Transverse colon (tissue), 4 donors: Measurements from ENCODE around the gene PRSS57. TPM values are rescaled to one million over a fixed set of nuclear protein-coding genes. Genes with fewer than 3 reads are reported as not detected.

Experiments used
- DNase-seq: peaks from one replicate; pipeline ENCODE4 v3.0.0-alpha.2; 2019
- H3K27ac ChIP-seq, 4 donors: fragments of 200-600 bp; sonication (generic); 2 replicates each; pipeline ENCODE4 v1.5.1; 2016 to 2018; ENCODE audit warnings: inconsistent platforms in 4 of 4
- H3K27me3 ChIP-seq: fragments of 200-600 bp; sonication (generic); 2 replicates; pipeline ENCODE4 v1.5.1; 2017; ENCODE audit warnings: inconsistent platforms
- H3K36me3 ChIP-seq, 4 donors: fragments of 200-600 bp; sonication (generic); 2 replicates each; pipeline ENCODE4 v1.5.1; 2017 to 2019; ENCODE audit warnings: inconsistent platforms in 4 of 4
- H3K4me1 ChIP-seq, 4 donors: fragments of 200-600 bp; sonication (generic); 2 replicates each; pipeline ENCODE4 v1.5.1; 2017 to 2020; ENCODE audit warnings: inconsistent platforms in 4 of 4
- H3K4me3 ChIP-seq, 4 donors: fragments of 200-600 bp; sonication (generic); 1 replicate in 1 of 4; 2 replicates in 3 of 4; pipeline versions ENCODE4 v1.5.1 to v1.6.1; 2017 to 2019; ENCODE audit warnings: inconsistent platforms in 4 of 4
- H3K9me3 ChIP-seq, 2 donors: fragments of 200-600 bp; sonication (generic); 2 replicates each; pipeline ENCODE4 v1.5.1; 2017 to 2019; ENCODE audit warnings: inconsistent platforms in 2 of 2
- EP300 ChIP-seq: sonication (generic); formaldehyde crosslinking; IDR thresholded peaks from one replicate; pipeline ENCODE4 v1.6.1; 2017; ENCODE audit warnings: antibody characterized with exemption, low read depth
- POLR2A ChIP-seq: fragments of 450-650 bp; IDR thresholded peaks from one replicate; pipeline ENCODE4 v1.6.1; 2016; ENCODE audit warnings: antibody characterized with exemption, mild to moderate bottlenecking, moderate library complexity
- POLR2AphosphoS5 ChIP-seq, 3 donors: sonication (generic); formaldehyde crosslinking; IDR thresholded peaks; one replicate each; pipeline ENCODE4 v1.6.1; 2016; ENCODE audit warnings: antibody characterized with exemption in 3 of 3
- WGBS, 2 donors: methylation state at CpG; one replicate each; pipeline ENCODE4 v1.1.5; 2018; ENCODE audit warnings: low coverage in 1 of 2; 5-methylcytosine and 5-hydroxymethylcytosine counted together
- in situ Hi-C, 4 donors: fragments of 200-750 bp; cut with MboI; loops; one replicate each; pipeline versions ENCODE4 v1.15.0 to v1.15.1; 2017; ENCODE audit warnings: low sequenced_read_pairs in 3 of 4, low pct_ligation_motif_present in 1 of 4, low pct_unique_long_range_greater_than_20kb in 1 of 4
- intact Hi-C: fragments of 100-400 bp; cut with DNase I; formaldehyde crosslinking; loops from one replicate; pipeline ENCODE4 v1.15.1; 2023; ENCODE audit warnings: low total_unique reads
- total RNA-seq, 4 donors: library from RNA; depleted of rRNA; stranded (reverse); fragments of >200 nt; gene quantifications; one replicate each; pipeline ENCODE4 v1.1.0, GENCODE V29; 2016
- TF ChIP-seq, protein P1 (sequence below), 5 experiments: fragments of 200-600 bp in 3 of 5; fragments of 450-650 bp in 2 of 5; sonication (generic) in 3 of 5; IDR thresholded peaks; 1 replicate in 2 of 5; 2 replicates in 3 of 5; pipeline ENCODE4 v1.5.1; 2016 to 2017; ENCODE audit warnings: antibody characterized with exemption in 5 of 5, inconsistent platforms in 3 of 5, mild to moderate bottlenecking in 2 of 5, moderate library complexity in 1 of 5

The PRSS57 gene
- total RNA-seq, 4 donors from 2014 or later = not detected

DNA sequence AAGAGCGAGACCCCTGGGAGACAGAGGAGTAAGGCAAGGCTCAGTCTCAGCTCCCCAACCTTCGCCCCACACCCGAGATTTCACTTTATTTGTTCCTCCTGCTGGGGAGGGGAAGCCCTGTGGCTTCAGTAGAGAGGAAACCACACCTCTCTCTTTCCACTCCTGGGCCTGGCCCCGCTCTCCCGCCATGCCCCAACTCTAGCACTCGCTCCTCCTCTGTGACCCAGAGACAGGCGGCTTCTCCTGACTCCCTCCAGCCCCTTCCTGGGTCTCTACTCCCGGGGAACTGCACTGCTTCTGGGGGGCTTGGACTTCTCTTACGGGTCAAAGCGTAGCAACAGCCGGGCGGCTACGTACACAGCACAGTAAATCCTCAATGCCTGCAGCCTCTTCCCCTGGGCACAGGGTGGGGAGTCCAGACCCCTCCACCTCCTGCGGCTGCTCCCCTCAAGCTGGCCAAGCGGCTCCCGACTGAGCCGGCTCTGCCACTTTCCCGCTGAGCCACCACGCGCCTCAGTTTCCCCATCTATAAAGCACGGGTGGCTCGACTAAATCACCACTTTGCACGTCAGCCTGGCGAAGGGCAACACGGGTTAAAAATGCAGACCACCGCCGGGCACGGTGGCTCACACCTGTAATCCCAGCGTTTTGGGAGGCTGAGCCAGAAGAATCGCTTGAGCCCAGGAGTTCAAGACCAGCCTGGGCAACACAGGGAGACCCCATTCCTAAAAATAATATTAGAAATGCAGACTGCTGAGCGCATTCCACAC, 33.6 kb downstream of the PRSS57 start:
- Histone ChIP-seq H3K36me3 (no peaks in the 10 kb centered on the region), H3K27ac (peak overlapping the region; percentile 95 to 97 (median 96)), H3K27me3 (no peaks in the 10 kb centered on the region), H3K4me3 (peak overlapping the region; percentile 84 to 100 (median 98)), H3K4me1 (peaks cover 48 to 69% (median 60%) of the 10 kb centered on the region in 4 donors), H3K9me3 (no peaks in the 10 kb centered on the region)
- intact Hi-C loops (no loop called here), in situ Hi-C loops (no loop called here)
- TF ChIP-seq POLR2A = peak; percentile 29
- TF ChIP-seq EP300 = no peak
- peak; percentile 71 for DNase-seq
- WGBS, 2 donors = 9% methylated on average over 31 of the region's 31 CpGs; no CpG with 5 or more reads in 1 of the 2 donors

DNA sequence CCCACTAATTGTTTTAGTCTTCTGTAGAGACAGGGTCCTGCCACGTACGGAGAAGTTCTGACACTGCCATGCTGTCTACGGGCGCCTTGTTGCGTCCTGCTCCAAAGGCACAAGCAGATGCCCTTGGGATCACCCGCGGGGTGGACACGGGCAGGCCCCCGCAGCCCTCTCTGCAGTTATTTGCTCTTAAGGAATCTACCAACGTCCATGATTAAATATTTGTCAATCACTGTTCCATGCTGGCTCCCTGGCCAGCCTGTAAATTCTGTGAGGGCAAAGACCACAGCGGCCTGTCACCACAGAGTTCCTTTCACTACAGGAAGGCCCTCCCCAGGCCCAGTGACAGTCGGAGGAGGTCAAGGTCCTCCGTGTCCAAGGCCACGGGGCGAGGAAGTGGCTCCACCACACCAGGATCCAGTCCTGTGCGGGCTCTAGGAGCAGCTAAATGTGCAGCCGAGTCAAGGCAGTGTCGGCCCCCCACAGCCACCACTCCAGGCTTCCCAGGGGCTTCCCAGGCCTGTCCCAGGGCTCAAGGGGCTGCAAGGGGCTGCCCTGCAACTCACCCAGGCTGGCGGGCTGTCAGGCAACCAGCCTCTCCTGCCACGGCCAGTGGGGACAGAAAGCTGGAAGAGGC, 34.3 kb downstream of the PRSS57 start:
- DNase-seq = peak; percentile 75
- intact Hi-C loops = no loop called here
- no peaks in the 10 kb centered on the region for H3K27me3 ChIP-seq

GRCh38 chr19:658916-659839, 36.1 kb downstream of the PRSS57 start:
- in situ Hi-C loops (no loop called here), intact Hi-C loops (no loop called here)
- Histone ChIP-seq H3K4me1 (peaks cover 48 to 59% (median 51%) of the 10 kb centered on the region in 4 donors), H3K27ac (peak overlapping the region; percentile 30 to 97 (median 95)), H3K36me3 (no peaks in the 10 kb centered on the region), H3K4me3 (peak overlapping the region in 1 of 4 donors; percentile 97), H3K9me3 (no peaks in the 10 kb centered on the region), H3K27me3 (no peaks in the 10 kb centered on the region)
- 40 to 68% methylated on average over 1 to 49 of the region's 50 CpGs for WGBS, 2 donors
- TF ChIP-seq POLR2A (no peak), POLR2AphosphoS5 (IDR thresholded peaks at IDR 0.05) (no peak)
- DNase-seq = peak; percentile 54

More for the DNA sequence above, 34.3 kb downstream of the PRSS57 start:
- TF ChIP-seq EP300 = no peak
- peak in 2 of 3 donors; percentile 71 to 72 for TF ChIP-seq POLR2AphosphoS5 (IDR thresholded peaks at IDR 0.05)
- TF ChIP-seq, protein P1, sequence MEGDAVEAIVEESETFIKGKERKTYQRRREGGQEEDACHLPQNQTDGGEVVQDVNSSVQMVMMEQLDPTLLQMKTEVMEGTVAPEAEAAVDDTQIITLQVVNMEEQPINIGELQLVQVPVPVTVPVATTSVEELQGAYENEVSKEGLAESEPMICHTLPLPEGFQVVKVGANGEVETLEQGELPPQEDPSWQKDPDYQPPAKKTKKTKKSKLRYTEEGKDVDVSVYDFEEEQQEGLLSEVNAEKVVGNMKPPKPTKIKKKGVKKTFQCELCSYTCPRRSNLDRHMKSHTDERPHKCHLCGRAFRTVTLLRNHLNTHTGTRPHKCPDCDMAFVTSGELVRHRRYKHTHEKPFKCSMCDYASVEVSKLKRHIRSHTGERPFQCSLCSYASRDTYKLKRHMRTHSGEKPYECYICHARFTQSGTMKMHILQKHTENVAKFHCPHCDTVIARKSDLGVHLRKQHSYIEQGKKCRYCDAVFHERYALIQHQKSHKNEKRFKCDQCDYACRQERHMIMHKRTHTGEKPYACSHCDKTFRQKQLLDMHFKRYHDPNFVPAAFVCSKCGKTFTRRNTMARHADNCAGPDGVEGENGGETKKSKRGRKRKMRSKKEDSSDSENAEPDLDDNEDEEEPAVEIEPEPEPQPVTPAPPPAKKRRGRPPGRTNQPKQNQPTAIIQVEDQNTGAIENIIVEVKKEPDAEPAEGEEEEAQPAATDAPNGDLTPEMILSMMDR (IDR thresholded peaks at IDR 0.05) = no peak
- peak; percentile 83 for TF ChIP-seq POLR2A
- no peaks in the 10 kb centered on the region for H3K9me3 ChIP-seq
- H3K4me3 ChIP-seq = peak overlapping the region; percentile 84 to 100 (median 98)
- H3K36me3 ChIP-seq = no peaks in the 10 kb centered on the region
- peaks cover 48 to 69% (median 60%) of the 10 kb centered on the region in 4 donors for H3K4me1 ChIP-seq
- 25% methylated on average over 20 of the region's 20 CpGs; no CpG with 5 or more reads in 1 of the 2 donors for WGBS, 2 donors
- H3K27ac ChIP-seq = peak overlapping the region; percentile 95 to 97 (median 96)
- in situ Hi-C loops = no loop called here

GRCh38 chr19:658059-658839, 37.0 kb downstream of the PRSS57 start:
- Histone ChIP-seq H3K36me3 (no peaks in the 10 kb centered on the region), H3K27ac (peak overlapping the region in 2 of 4 donors; percentile 17 to 95), H3K4me1 (peaks cover 42 to 50% (median 44%) of the 10 kb centered on the region in 4 donors), H3K27me3 (no peaks in the 10 kb centered on the region), H3K4me3 (no peak overlapping the region), H3K9me3 (no peaks in the 10 kb centered on the region)
- WGBS, 2 donors = 82% methylated on average over 26 of the region's 33 CpGs; no CpG with 5 or more reads in 1 of the 2 donors
- no peak for DNase-seq
- intact Hi-C loops (no loop called here), in situ Hi-C loops (no loop called here)
- TF ChIP-seq POLR2A (no peak), POLR2AphosphoS5 (IDR thresholded peaks at IDR 0.05) (no peak), EP300 (no peak)
- TF ChIP-seq, protein P1 (IDR thresholded peaks at IDR 0.05) = no peak
